ENCODE data around the gene NHP2. TPM values are rescaled to one million over a fixed set of nuclear protein-coding genes. Genes with fewer than 3 reads are reported as not detected.

NHP2 gene
- total RNA-seq (98.6 TPM), polyA plus RNA-seq (ENCODE audit: insufficient read depth, low read depth, low replicate concordance) (129 TPM)
- long read RNA-seq, donor 1, transcript NHP2-202 (3 exons, 599 nt), result minor isoform, 7 of 92 reads
- long read RNA-seq, donor 1, transcript NHP2-201 (4 exons, 865 nt), result major isoform, 76 of 92 reads
- long read RNA-seq, donor 1, partial matches to known transcripts, result 5 of 92 reads
- long read RNA-seq, donor 1, other reads (novel, unspliced or antisense), result 0 of 92 reads
- long read RNA-seq, donor 2, transcript NHP2-201 (4 exons, 865 nt), result major isoform, 114 of 121 reads
- long read RNA-seq, donor 2, partial matches to known transcripts, result 0 of 121 reads
- long read RNA-seq, donor 2, other reads (novel, unspliced or antisense), result 0 of 121 reads
- long read RNA-seq, donor 3, transcript NHP2-201 (4 exons, 865 nt), result major isoform, 107 of 115 reads
- long read RNA-seq, donor 3, transcript NHP2-202 (3 exons, 599 nt), result minor isoform, 5 of 115 reads
- long read RNA-seq, donor 3, partial matches to known transcripts, result 0 of 115 reads
- long read RNA-seq, donor 3, other reads (novel, unspliced or antisense), result 0 of 115 reads
- long read RNA-seq, donor 4, transcript NHP2-202 (3 exons, 599 nt), result minor isoform, 8 of 88 reads
- long read RNA-seq, donor 4, transcript NHP2-201 (4 exons, 865 nt), result major isoform, 78 of 88 reads
- long read RNA-seq, donor 4, partial matches to known transcripts, result 0 of 88 reads
- long read RNA-seq, donor 4, other reads (novel, unspliced or antisense), result 0 of 88 reads
- long read RNA-seq, donor 5, partial matches to known transcripts, result 0 of 3 reads
- long read RNA-seq, donor 5, other reads (novel, unspliced or antisense), result 0 of 3 reads
- long read RNA-seq, donor 6, transcript NHP2-204 (2 exons, 566 nt), result minor isoform, 5 of 234 reads
- long read RNA-seq, donor 6, transcript NHP2-205 (3 exons, 475 nt), result minor isoform, 6 of 234 reads
- long read RNA-seq, donor 6, transcript NHP2-201 (4 exons, 865 nt), result major isoform, 215 of 234 reads
- long read RNA-seq, donor 6, transcript NHP2-202 (3 exons, 599 nt), result minor isoform, 8 of 234 reads
- long read RNA-seq, donor 6, partial matches to known transcripts, result 0 of 234 reads
- long read RNA-seq, donor 6, other reads (novel, unspliced or antisense), result 0 of 234 reads
- long read RNA-seq, donor 7, transcript NHP2-201 (4 exons, 865 nt), result major isoform, 70 of 75 reads
- long read RNA-seq, donor 7, partial matches to known transcripts, result 2 of 75 reads
- long read RNA-seq, donor 7, other reads (novel, unspliced or antisense), result 1 of 75 reads
- long read RNA-seq, donor 8, transcript NHP2-202 (3 exons, 599 nt), result minor isoform, 6 of 117 reads
- long read RNA-seq, donor 8, transcript NHP2-201 (4 exons, 865 nt), result major isoform, 105 of 117 reads
- long read RNA-seq, donor 8, partial matches to known transcripts, result 0 of 117 reads
- long read RNA-seq, donor 8, other reads (novel, unspliced or antisense), result 0 of 117 reads
- long read RNA-seq, donor 9, transcript NHP2-202 (3 exons, 599 nt), result minor isoform, 5 of 66 reads
- long read RNA-seq, donor 9, transcript NHP2-201 (4 exons, 865 nt), result major isoform, 56 of 66 reads
- long read RNA-seq, donor 9, partial matches to known transcripts, result 0 of 66 reads
- long read RNA-seq, donor 9, other reads (novel, unspliced or antisense), result 0 of 66 reads
- long read RNA-seq, donor 10, transcript NHP2-204 (2 exons, 566 nt), result minor isoform, 5 of 82 reads
- long read RNA-seq, donor 10, transcript NHP2-202 (3 exons, 599 nt), result minor isoform, 5 of 82 reads
- long read RNA-seq, donor 10, transcript NHP2-201 (4 exons, 865 nt), result major isoform, 71 of 82 reads
- long read RNA-seq, donor 10, partial matches to known transcripts, result 0 of 82 reads
- long read RNA-seq, donor 10, other reads (novel, unspliced or antisense), result 0 of 82 reads

- FAIRE-seq (peak; percentile 99), DNase-seq (peak; percentile 99)
- Histone ChIP-seq H3K36me3 (ENCODE audit: control insufficient read depth in 2 of 3, insufficient read depth in 3 of 3, low read length in 3 of 3) (peaks cover 0 to 21% (median 13%) of the 10 kb centered on the region in 3 donors), H3K9ac (ENCODE audit: low read length in 3 of 3) (peak within 1 kb of the TSS; percentile 61 to 80 (median 63)), H3K27ac (ENCODE audit: low read depth in 2 of 2, low read length in 2 of 2) (peak within 1 kb of the TSS in 1 of 2 donors; percentile 32), H3K4me3 (ENCODE audit: low read length in 3 of 3) (peak within 1 kb of the TSS; percentile 75 to 88 (median 83)), H3K27me3 (ENCODE audit: control insufficient read depth, insufficient read depth, low read length) (no peaks in the 10 kb centered on the region), H3K9me3 (ENCODE audit: control insufficient read depth in 2 of 3, insufficient read depth in 1 of 3, low read length in 3 of 3) (no peaks in the 10 kb centered on the region), H3K4me1 (ENCODE audit: control insufficient read depth in 2 of 3, insufficient read depth in 2 of 3, low read depth in 1 of 3, low read length in 3 of 3) (peaks cover 0 to 8% (median 5%) of the 10 kb centered on the region in 3 donors)
- TF ChIP-seq CTCF (IDR thresholded peaks at IDR 0.05; ENCODE audit: borderline replicate concordance, extremely low read depth, insufficient read depth), result no peak
- intact Hi-C loops (cut with DNase I), result no loop called here
Measured at GRCh38 chr5:178153530-178154340, at the start of gene NHP2. NHP2 (minus strand) TSS chr5:178153885; CDS start chr5:178153817, 68 bp downstream.

- intact Hi-C loops (cut with DNase I), result no loop called here
Measured at GRCh38 chr5:178202541-178202940, 48.9 kb upstream of the NHP2 start.

More at GRCh38 chr5:178202541-178202940, 48.9 kb upstream of the NHP2 start:
- H3K9ac ChIP-seq (ENCODE audit: low read length in 3 of 3), result no peak overlapping the region
- no peaks in the 10 kb centered on the region for H3K9me3 ChIP-seq (ENCODE audit: control insufficient read depth in 2 of 3, insufficient read depth in 1 of 3, low read length in 3 of 3)
- H3K27ac ChIP-seq (ENCODE audit: low read depth in 2 of 2, low read length in 2 of 2), result no peak overlapping the region
- FAIRE-seq (no peak), DNase-seq (peak in 1 of 5 donors; percentile 26)
- H3K27me3 ChIP-seq (ENCODE audit: control insufficient read depth, insufficient read depth, low read length), result no peaks in the 10 kb centered on the region
- H3K4me1 ChIP-seq (ENCODE audit: control insufficient read depth in 2 of 3, insufficient read depth in 2 of 3, low read depth in 1 of 3, low read length in 3 of 3), result peaks cover 3 to 15% (median 11%) of the 10 kb centered on the region in 3 donors
- no peak overlapping the region for H3K4me3 ChIP-seq (ENCODE audit: low read length in 3 of 3)
- H3K36me3 ChIP-seq (ENCODE audit: control insufficient read depth in 2 of 3, insufficient read depth in 3 of 3, low read length in 3 of 3), result peaks cover 8 to 10% (median 8%) of the 10 kb centered on the region in 3 donors
- no peak for TF ChIP-seq CTCF (IDR thresholded peaks at IDR 0.05; ENCODE audit: borderline replicate concordance, extremely low read depth, insufficient read depth)

Measured in kidney (tissue), 22 donors.